ENCODE results near the gene CEP250. TPM values are rescaled to one million over a fixed set of nuclear protein-coding genes. Genes with fewer than 3 reads are reported as not detected.

Gene CEP250
- total and polyA plus RNA-seq, 12 donors, result 4.8 to 18.8 (median 13.8) TPM

- 74 to 80% methylated on average over 6 of the region's 6 CpGs for WGBS, 2 donors
- ATAC-seq, result no peak
- Histone ChIP-seq H3K27me3 (no peaks in the 10 kb centered on the region), H3K9me3 (peaks cover 0 to 12% (median 7%) of the 10 kb centered on the region in 11 donors), H3K27ac (no peak overlapping the region), H3K4me1 (peaks cover 0 to 18% (median 12%) of the 10 kb centered on the region in 9 donors), H3K4me3 (peak overlapping the region in 4 of 10 donors; percentile 68 to 81 (median 76)), H3K36me3 (peaks cover 0 to 47% (median 29%) of the 10 kb centered on the region in 9 donors)
- intact Hi-C loops (cut with DNase I), result no loop called here
- DNase-seq, result no peak
- TF ChIP-seq, protein P1, sequence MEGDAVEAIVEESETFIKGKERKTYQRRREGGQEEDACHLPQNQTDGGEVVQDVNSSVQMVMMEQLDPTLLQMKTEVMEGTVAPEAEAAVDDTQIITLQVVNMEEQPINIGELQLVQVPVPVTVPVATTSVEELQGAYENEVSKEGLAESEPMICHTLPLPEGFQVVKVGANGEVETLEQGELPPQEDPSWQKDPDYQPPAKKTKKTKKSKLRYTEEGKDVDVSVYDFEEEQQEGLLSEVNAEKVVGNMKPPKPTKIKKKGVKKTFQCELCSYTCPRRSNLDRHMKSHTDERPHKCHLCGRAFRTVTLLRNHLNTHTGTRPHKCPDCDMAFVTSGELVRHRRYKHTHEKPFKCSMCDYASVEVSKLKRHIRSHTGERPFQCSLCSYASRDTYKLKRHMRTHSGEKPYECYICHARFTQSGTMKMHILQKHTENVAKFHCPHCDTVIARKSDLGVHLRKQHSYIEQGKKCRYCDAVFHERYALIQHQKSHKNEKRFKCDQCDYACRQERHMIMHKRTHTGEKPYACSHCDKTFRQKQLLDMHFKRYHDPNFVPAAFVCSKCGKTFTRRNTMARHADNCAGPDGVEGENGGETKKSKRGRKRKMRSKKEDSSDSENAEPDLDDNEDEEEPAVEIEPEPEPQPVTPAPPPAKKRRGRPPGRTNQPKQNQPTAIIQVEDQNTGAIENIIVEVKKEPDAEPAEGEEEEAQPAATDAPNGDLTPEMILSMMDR (IDR thresholded peaks at IDR 0.05), result no peak
Measured at GRCh38 chr20:35410613-35411012, 44.8 kb upstream of the CEP250 start.

DNA sequence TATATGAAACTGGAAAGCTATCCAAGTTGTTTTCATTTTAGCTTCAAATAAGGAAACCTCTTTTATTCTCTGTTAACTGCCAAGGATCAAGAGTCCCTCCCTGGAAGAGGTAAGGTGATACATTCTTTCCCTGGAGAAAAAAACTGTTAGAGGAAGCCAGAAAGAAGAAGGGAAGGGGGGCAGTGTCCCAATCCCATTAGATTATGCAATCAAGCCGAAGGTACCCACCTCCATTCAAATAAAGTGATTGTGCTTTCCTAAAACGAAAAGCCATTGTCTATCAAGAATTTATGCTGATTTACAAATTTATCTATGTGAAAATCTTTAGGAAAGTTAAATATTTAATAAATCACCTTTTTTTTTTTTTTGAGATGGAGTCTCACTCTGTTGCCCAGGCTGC lies 34.1 kb upstream of the CEP250 start:
- no peaks in the 10 kb centered on the region for H3K36me3 ChIP-seq
- no peak overlapping the region for H3K27ac ChIP-seq
- H3K4me3 ChIP-seq, result no peak overlapping the region
- no peak for DNase-seq
- peaks cover 0 to 23% (median 9%) of the 10 kb centered on the region in 7 donors for H3K27me3 ChIP-seq
- WGBS, 2 donors, result 62 to 64% methylated on average over 2 of the region's 2 CpGs
- H3K4me1 ChIP-seq, result no peaks in the 10 kb centered on the region
- no peak for ATAC-seq
- TF ChIP-seq, protein P1 (IDR thresholded peaks at IDR 0.05), result no peak
- intact Hi-C loops (cut with DNase I), result no loop called here
- no peaks in the 10 kb centered on the region for H3K9me3 ChIP-seq

DNA sequence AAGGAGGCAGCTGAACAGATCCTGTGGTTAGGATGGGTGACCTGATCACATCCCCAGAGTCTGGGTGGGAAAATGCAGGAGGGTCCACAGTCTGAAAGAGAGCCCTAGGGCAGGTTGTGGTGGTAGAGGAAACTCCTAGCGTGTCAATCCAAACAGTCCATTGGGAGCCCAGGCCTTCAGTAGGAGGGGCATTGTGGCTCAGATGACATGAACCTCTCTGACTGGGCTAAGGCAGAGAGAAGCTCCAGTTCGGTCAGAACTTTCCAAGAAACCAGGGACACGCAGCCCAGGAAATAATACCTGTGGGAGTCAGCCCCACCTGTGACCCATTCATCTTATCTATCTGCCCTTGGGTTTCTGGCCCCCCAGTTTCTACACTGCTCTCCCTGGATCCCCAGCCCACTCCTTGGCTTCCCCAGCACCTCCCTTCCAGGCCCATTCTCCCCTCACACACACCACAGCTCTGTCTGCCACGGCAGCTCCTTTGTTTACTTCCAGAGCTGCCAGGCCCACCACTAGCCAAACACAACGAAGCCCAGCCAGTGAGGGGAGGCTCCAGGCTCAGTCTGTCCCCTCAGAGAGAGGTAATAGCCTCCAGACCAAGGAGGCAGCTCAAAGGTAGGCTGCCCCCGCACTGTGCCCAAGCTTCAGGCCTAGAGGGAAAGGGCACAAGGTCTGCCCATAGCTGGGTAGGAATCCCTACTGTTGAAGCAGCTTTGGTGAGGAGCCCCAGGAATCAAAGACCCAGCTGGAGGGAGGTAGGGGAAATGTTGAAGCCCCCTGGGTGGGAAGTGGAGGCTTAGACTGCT lies 23.6 kb upstream of the CEP250 start:
- no peak overlapping the region for H3K4me3 ChIP-seq
- WGBS, 2 donors, result 64 to 75% methylated on average over 6 of the region's 6 CpGs

GRCh38 chr20:35432430-35432735 lies 23.0 kb upstream of the CEP250 start:
- TF ChIP-seq, protein P1 (IDR thresholded peaks at IDR 0.05), result no peak
- ATAC-seq (no peak), DNase-seq (no peak)
- WGBS, 2 donors, result 82 to 92% methylated on average over 1 of the region's 1 CpG
- intact Hi-C loops (cut with DNase I), result no loop called here
- no peak overlapping the region for H3K27ac ChIP-seq
- no peaks in the 10 kb centered on the region for H3K27me3 ChIP-seq
- peaks cover 0 to under 1% (median 0%) of the 10 kb centered on the region in 9 donors for H3K4me1 ChIP-seq
- H3K4me3 ChIP-seq, result no peak overlapping the region
- no peaks in the 10 kb centered on the region for H3K36me3 ChIP-seq
- H3K9me3 ChIP-seq, result no peaks in the 10 kb centered on the region

More for the DNA sequence above, 23.6 kb upstream of the CEP250 start:
- no peaks in the 10 kb centered on the region for H3K36me3 ChIP-seq
- intact Hi-C loops (cut with DNase I), result no loop called here
- TF ChIP-seq, protein P1 (IDR thresholded peaks at IDR 0.05), result no peak
- H3K27me3 ChIP-seq, result no peaks in the 10 kb centered on the region
- no peaks in the 10 kb centered on the region for H3K4me1 ChIP-seq
- ATAC-seq (no peak), DNase-seq (no peak)
- no peaks in the 10 kb centered on the region for H3K9me3 ChIP-seq
- no peak overlapping the region for H3K27ac ChIP-seq

Data from heart right ventricle (tissue), 16 donors.